HL-60 (cell line): Measurements from ENCODE around the gene CHKB.

Source experiments
- DNase-seq, 2 experiments: peaks; one replicate each; pipeline ENCODE4 v3.0.0-alpha.2; 2010 to 2020; ENCODE audit warnings: low read depth in 1 of 2, low spot score in 1 of 2
- H3K27ac ChIP-seq: fragments of 250-450 bp; sonication (Bioruptor Pico); replicated peaks from 2 replicates; pipeline ENCODE4 v1.5.1; 2020; ENCODE audit warnings: mild to moderate bottlenecking, moderate library complexity
- H3K27me3 ChIP-seq: fragments of 250-450 bp; sonication (Bioruptor Pico); 2 replicates; pipeline ENCODE4 v1.5.1; 2021; ENCODE audit warnings: mild to moderate bottlenecking, moderate library complexity; ENCODE audit not compliant: insufficient read depth, poor library complexity, severe bottlenecking
- H3K4me3 ChIP-seq: replicated peaks from 2 replicates; pipeline ENCODE4 v1.5.1; 2011; ENCODE audit warnings: mild to moderate bottlenecking, control low read depth, low read length; ENCODE audit not compliant: insufficient read depth
- GABPA ChIP-seq: IDR thresholded peaks from 2 replicates; pipeline ENCODE4 v1.6.1; 2012; ENCODE audit warnings: low read depth
- POLR2AphosphoS5 ChIP-seq: IDR thresholded peaks from 2 replicates; pipeline ENCODE4 v1.6.1; 2012; ENCODE audit warnings: low read depth
- SPI1 ChIP-seq: IDR thresholded peaks from 2 replicates; pipeline ENCODE4 v1.6.1; 2012; ENCODE audit warnings: low read depth, mild to moderate bottlenecking, borderline replicate concordance
- TF ChIP-seq, protein P1 (sequence below): IDR thresholded peaks from 2 replicates; pipeline ENCODE4 v1.6.1; 2012; ENCODE audit warnings: low read depth; ENCODE audit not compliant: insufficient replicate concordance
- TF ChIP-seq, protein P2 (sequence below): IDR thresholded peaks from one replicate; pipeline ENCODE4 v1.5.1; 2011; ENCODE audit warnings: low read length, control low read depth, inconsistent platforms; ENCODE audit not compliant: insufficient read depth

CHKB gene

DNA sequence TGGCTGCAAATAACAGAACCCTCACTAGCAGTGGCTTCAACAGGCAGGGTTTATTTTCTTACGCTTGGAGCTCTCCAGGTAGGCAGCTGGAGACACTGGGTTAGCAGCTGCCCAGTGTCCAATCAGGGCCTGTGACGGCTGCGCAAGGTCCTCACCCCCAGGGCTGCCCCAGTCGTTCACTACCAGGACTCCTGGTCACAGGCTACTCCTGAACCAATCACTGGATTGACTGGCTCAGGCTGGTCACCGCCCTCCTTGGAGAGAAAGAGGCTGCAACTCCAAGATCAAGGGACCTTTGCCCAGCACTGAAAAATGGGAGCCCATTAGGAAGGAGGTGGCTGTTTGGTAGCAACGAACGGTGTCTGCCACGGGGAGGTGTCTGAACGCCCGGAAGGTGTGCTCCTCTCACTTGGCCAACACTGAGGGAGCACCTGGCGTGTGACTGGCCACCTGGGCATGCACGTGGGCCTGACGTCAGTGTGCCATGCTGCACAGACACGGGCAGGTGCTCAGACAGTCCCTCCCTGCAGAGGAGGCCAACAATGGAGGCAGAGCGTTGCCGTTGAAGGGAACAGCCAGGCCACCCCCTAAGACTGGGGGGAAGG, 40.2 kb upstream of the CHKB start:
- Histone ChIP-seq H3K27me3 (no peaks in the 10 kb centered on the region), H3K4me3 (no peak overlapping the region), H3K27ac (peak overlapping the region; percentile 59)
- DNase-seq: no peak
- TF ChIP-seq GABPA (no peak), SPI1 (no peak), POLR2AphosphoS5 (no peak)
- TF ChIP-seq, protein P1, sequence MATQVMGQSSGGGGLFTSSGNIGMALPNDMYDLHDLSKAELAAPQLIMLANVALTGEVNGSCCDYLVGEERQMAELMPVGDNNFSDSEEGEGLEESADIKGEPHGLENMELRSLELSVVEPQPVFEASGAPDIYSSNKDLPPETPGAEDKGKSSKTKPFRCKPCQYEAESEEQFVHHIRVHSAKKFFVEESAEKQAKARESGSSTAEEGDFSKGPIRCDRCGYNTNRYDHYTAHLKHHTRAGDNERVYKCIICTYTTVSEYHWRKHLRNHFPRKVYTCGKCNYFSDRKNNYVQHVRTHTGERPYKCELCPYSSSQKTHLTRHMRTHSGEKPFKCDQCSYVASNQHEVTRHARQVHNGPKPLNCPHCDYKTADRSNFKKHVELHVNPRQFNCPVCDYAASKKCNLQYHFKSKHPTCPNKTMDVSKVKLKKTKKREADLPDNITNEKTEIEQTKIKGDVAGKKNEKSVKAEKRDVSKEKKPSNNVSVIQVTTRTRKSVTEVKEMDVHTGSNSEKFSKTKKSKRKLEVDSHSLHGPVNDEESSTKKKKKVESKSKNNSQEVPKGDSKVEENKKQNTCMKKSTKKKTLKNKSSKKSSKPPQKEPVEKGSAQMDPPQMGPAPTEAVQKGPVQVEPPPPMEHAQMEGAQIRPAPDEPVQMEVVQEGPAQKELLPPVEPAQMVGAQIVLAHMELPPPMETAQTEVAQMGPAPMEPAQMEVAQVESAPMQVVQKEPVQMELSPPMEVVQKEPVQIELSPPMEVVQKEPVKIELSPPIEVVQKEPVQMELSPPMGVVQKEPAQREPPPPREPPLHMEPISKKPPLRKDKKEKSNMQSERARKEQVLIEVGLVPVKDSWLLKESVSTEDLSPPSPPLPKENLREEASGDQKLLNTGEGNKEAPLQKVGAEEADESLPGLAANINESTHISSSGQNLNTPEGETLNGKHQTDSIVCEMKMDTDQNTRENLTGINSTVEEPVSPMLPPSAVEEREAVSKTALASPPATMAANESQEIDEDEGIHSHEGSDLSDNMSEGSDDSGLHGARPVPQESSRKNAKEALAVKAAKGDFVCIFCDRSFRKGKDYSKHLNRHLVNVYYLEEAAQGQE: no peak
- TF ChIP-seq, protein P2, sequence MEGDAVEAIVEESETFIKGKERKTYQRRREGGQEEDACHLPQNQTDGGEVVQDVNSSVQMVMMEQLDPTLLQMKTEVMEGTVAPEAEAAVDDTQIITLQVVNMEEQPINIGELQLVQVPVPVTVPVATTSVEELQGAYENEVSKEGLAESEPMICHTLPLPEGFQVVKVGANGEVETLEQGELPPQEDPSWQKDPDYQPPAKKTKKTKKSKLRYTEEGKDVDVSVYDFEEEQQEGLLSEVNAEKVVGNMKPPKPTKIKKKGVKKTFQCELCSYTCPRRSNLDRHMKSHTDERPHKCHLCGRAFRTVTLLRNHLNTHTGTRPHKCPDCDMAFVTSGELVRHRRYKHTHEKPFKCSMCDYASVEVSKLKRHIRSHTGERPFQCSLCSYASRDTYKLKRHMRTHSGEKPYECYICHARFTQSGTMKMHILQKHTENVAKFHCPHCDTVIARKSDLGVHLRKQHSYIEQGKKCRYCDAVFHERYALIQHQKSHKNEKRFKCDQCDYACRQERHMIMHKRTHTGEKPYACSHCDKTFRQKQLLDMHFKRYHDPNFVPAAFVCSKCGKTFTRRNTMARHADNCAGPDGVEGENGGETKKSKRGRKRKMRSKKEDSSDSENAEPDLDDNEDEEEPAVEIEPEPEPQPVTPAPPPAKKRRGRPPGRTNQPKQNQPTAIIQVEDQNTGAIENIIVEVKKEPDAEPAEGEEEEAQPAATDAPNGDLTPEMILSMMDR: no peak

DNA sequence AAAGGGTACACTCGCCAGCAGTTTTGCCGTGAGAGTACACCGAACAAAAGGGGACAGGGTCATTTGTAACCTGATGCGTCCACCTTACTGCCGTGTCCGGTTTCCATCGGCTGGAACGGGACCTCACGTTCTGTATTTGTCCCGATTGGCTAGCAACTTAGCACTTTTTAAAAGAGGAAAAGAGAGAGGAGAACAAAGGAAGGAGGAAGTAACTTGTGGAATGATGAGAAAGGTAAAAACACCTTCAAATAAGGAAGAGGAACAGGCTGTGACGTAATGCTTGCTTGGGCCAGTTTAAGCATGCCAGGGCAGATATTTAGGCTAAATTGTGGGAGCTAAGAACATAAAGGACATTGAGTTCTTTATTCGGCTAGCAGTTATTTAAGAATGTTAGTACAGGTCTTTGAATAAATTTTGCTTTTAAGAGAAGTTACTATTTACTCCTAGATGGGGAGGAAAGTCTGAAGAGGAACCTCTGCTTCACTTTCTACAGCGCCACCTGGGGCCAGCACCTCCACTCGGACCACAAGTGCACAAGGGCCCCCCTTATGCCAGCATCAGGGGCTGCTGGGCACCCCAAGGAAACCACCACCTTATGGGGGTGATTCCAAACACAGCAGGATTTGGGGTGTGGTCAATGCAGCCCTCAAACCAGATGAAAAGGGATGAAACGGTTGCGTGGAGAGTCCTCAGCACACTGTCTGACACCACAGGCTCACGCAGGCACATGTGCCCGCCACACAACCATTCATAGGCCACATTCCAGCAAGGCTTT, 39.5 kb upstream of the CHKB start:
- Histone ChIP-seq H3K27ac (peak overlapping the region; percentile 59), H3K27me3 (no peaks in the 10 kb centered on the region), H3K4me3 (peak overlapping the region; percentile 27)
- TF ChIP-seq GABPA: no peak
- TF ChIP-seq SPI1: peak; percentile 29; the same call in 1 of the 2 replicates
- TF ChIP-seq POLR2AphosphoS5: no peak
- TF ChIP-seq, protein P2: peak; percentile 26
- TF ChIP-seq, protein P1: no peak
- peak in 1 of 2 experiments; percentile 42 for DNase-seq

DNA sequence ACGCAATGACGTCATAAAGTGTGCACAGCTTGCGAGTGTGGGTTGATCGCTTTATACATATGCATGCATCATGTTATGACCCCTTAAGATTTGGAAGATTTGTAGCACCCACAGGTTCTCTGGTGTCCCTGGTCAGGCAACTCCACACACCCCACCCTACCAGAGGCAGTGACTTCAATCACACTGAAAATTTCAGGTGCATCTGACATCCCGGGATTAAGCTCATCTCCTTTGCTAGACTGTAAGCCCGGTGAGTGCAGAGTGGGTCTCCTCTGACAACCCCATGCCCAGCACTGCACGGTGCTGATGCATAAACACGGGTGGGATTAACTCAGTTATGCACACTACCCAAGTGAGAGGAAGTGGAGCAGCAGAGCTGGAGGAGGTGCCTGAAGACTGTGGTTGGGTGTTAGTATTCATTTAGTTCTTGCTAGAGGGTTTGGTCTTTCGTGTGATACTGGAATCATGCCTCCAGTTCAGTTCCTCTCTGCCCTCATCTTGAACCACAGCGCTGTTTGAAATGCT, 38.8 kb upstream of the CHKB start:
- H3K27me3 ChIP-seq: no peaks in the 10 kb centered on the region
- peak; percentile 71 to 74 for DNase-seq
- TF ChIP-seq SPI1 (peak; percentile 94), GABPA (no peak), POLR2AphosphoS5 (0 out of 2 replicates have a peak, but pooled peaks have one; percentile 17)
- TF ChIP-seq, protein P2: no peak
- TF ChIP-seq, protein P1: no peak
- no peak overlapping the region; the same call in 1 of the 2 replicates for H3K4me3 ChIP-seq
- H3K27ac ChIP-seq: peak overlapping the region; percentile 59
